GM12801 (cell line): ENCODE results near the gene CABP5.

Experiments
- TF ChIP-seq, protein P1 (sequence below): IDR thresholded peaks from one replicate; pipeline ENCODE4 v1.5.1; 2011; ENCODE audit warnings: control low read depth; ENCODE audit not compliant: insufficient read length; ENCODE audit errors: extremely low read depth

Gene CABP5

GRCh38 chr19:48020686-48021085, 23.2 kb downstream of the CABP5 start:
- TF ChIP-seq, protein P1, sequence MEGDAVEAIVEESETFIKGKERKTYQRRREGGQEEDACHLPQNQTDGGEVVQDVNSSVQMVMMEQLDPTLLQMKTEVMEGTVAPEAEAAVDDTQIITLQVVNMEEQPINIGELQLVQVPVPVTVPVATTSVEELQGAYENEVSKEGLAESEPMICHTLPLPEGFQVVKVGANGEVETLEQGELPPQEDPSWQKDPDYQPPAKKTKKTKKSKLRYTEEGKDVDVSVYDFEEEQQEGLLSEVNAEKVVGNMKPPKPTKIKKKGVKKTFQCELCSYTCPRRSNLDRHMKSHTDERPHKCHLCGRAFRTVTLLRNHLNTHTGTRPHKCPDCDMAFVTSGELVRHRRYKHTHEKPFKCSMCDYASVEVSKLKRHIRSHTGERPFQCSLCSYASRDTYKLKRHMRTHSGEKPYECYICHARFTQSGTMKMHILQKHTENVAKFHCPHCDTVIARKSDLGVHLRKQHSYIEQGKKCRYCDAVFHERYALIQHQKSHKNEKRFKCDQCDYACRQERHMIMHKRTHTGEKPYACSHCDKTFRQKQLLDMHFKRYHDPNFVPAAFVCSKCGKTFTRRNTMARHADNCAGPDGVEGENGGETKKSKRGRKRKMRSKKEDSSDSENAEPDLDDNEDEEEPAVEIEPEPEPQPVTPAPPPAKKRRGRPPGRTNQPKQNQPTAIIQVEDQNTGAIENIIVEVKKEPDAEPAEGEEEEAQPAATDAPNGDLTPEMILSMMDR: no peak

DNA sequence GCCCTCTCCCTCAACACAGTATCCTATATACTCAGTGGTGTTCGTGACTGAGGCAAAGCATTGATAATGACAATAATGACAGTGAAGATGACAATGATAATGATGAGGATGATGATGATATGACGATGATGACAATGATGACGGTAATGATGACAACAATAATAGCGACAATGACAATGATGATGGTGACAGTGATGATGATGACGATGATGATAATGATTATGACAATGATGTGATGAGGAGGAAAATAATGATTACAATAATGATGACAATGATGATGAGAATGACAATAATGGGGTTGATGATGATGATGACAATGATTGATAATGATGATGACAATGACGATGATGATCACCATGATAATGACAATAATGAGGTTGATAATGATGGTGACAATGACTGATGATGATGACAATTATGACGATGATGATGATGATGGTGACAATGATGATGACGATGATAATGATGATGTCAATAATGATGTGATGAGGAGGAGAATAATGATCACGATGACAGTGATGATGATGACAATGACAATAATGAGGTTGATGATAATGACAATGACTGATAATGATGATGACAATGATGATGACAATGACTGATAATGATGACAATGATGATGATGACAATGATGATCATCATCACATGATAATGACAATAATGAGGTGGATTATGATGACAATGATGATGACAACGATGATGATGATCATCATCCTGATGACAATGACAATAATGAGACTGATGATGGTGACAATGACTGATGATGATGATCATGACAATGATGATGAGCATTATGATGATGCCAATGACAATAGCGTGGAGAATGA, 32.7 kb downstream of the CABP5 start:
- TF ChIP-seq, protein P1: no peak

DNA sequence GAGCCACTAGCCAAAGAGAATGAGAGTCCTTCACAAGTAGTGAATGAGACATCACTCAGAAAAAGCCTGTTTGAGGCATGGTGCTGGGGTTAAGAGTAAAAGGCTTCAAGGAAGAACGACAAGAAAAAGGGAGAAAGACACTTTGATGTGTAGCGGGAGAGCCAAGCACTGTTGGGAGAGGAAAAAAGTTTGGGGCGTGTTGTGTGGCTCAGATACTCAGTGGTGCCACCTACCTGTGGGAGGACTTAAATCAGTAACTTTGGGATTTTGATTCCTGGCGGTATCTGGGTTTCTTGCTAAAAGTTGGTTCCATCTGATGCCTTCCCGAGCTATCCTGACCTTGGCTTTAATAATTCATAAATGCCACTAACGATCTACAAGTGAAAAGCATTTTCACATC, 37.1 kb downstream of the CABP5 start:
- TF ChIP-seq, protein P1: no peak

GRCh38 chr19:48004236-48004635, 39.6 kb downstream of the CABP5 start:
- TF ChIP-seq, protein P1: no peak

GRCh38 chr19:48000846-48001245, 43.0 kb downstream of the CABP5 start:
- TF ChIP-seq, protein P1: no peak

DNA sequence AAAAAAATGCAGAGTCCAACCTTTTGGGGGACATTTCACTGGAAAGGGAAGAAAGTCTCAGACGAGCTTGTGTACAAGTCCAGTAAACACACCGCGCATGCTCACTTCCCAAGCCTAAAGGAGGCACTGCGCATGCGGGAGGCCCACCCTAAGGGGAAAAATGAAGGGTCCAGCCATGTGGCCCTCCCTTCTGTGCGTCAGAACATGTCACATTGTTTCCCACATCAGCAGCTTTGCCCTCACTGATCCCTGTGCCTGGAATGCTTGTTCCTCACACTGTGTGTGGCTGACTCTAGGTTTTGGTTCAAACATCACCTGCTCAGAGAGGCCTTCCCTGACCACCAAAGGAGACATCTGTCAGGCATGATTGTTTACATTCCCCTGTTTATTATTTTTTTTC, 45.1 kb downstream of the CABP5 start:
- TF ChIP-seq, protein P1: no peak

DNA sequence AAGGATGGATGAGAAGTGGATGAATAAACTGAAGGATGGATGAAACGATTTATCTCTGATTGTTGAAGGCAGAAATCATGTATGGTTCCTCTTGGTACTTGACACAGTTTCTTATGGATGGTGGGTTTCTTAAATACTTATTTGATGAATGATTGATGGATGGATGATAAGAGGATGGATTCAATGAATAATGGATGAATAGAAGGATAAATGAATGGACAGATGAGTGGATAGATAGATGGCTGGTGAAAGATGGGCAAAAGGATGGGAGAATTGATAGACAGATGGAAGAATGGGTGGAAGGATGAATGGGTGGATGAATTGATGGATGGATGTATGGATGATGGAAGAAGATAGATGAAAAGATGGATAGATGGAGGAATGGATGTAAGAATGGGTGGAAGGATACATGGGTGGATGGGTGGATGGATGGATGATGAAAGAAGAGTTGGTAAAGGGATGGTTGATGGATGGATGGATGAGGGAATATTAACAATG, 47.6 kb downstream of the CABP5 start:
- TF ChIP-seq, protein P1: no peak
